OCI-LY7 (cell line): ENCODE data around the gene DDB1.

Source experiments
- CTCF ChIP-seq: fragments of 200-600 bp; sonication (generic); conservative IDR thresholded peaks from 2 replicates; pipeline ENCODE4 v1.5.1; 2014; ENCODE audit warnings: mild to moderate bottlenecking, antibody characterized with exemption, low read length, moderate library complexity, mixed read lengths
- EZH2phosphoT487 ChIP-seq: fragments of 200-600 bp; sonication (generic); IDR thresholded peaks from 2 replicates; pipeline ENCODE4 v1.6.1; 2018; ENCODE audit warnings: low read depth, borderline replicate concordance, mild to moderate bottlenecking, mixed run types, antibody characterized with exemption, low read length, moderate library complexity, mixed read lengths

- no peak for TF ChIP-seq CTCF
- no peak for TF ChIP-seq EZH2phosphoT487
Observed at GRCh38 chr11:61359516-61359915, 26.6 kb upstream of the DDB1 start.
